ENCODE results near the gene JCAD. TPM values are rescaled to one million over a fixed set of nuclear protein-coding genes. Genes with fewer than 3 reads are reported as not detected.

Gene JCAD
- total RNA-seq, 1 experiment from 2014 or later = 36.7 TPM

- no peak overlapping the region for H3K4me3 ChIP-seq
- H3K36me3 ChIP-seq (ENCODE audit: low read depth) = no peaks in the 10 kb centered on the region
- no peaks in the 10 kb centered on the region for H3K27me3 ChIP-seq (ENCODE audit: insufficient read depth, low read depth)
- no peaks in the 10 kb centered on the region for H3K9me3 ChIP-seq (ENCODE audit: insufficient read depth, low read depth)
- H3K9me2 ChIP-seq (ENCODE audit: insufficient read depth) = no peaks in the 10 kb centered on the region
- no peak overlapping the region for H3K27ac ChIP-seq
- H3F3A ChIP-seq (ENCODE audit: insufficient read depth, low read depth) = no peaks in the 10 kb centered on the region
- ChIA-PET POLR2A (ENCODE audit: unreplicated experiment) (no interaction called here), CTCF (no interaction called here)
- no peaks in the 10 kb centered on the region for H3K4me1 ChIP-seq (replicated peaks; ENCODE audit: insufficient read depth)
- no peaks in the 10 kb centered on the region for H4K20me1 ChIP-seq (ENCODE audit: insufficient read depth)
- H3K4me2 ChIP-seq = no peak overlapping the region
- intact Hi-C loops (cut with micrococcal nuclease; ENCODE audit: unreplicated experiment) = no loop called here
- no peak for DNase-seq
- BruUV-seq (replicated peaks) = no TSS peak
- no peak overlapping the region for H2AFZ ChIP-seq
- TF ChIP-seq EZH2 (IDR thresholded peaks at IDR 0.05; ENCODE audit: low read depth) (no peak), CTCF (conservative IDR thresholded peaks at IDR 0.05) (no peak)
- no peaks in the 10 kb centered on the region for H3K79me2 ChIP-seq (ENCODE audit: low read depth)
These were observed 90.0 kb downstream of the JCAD start for GRCh38 chr10:29969255-29970011.

DNA sequence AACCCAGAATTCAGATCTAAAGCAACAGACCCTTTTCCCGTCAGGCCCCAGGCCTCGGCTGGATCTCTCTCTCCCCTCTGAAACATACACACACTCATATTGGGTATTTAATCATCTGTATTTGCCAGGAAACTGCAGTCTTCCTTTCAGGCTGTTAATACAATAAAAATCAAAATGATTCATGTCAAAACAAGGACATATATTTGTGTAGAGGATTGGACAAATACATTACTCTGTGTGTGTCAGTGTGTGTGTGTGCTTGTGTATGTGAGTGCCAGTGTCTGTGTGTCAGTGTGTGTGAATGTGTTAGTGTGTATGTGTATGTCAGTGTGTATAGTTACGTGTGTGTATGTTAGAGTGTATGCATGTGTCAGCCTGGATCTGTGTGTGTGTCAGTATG is 90.8 kb downstream of the JCAD start:
- Histone ChIP-seq H2AFZ (no peak overlapping the region), H3K9me2 (ENCODE audit: insufficient read depth) (no peaks in the 10 kb centered on the region), H4K20me1 (ENCODE audit: insufficient read depth) (no peaks in the 10 kb centered on the region), H3K4me2 (no peak overlapping the region), H3K27ac (no peak overlapping the region), H3K36me3 (ENCODE audit: low read depth) (no peaks in the 10 kb centered on the region), H3K4me3 (no peak overlapping the region), H3K9me3 (ENCODE audit: insufficient read depth, low read depth) (no peaks in the 10 kb centered on the region), H3K27me3 (ENCODE audit: insufficient read depth, low read depth) (no peaks in the 10 kb centered on the region), H3F3A (ENCODE audit: insufficient read depth, low read depth) (no peaks in the 10 kb centered on the region), H3K79me2 (ENCODE audit: low read depth) (no peaks in the 10 kb centered on the region), H3K4me1 (replicated peaks; ENCODE audit: insufficient read depth) (no peaks in the 10 kb centered on the region)
- DNase-seq = no peak
- BruUV-seq (replicated peaks) = no TSS peak
- TF ChIP-seq EZH2 (IDR thresholded peaks at IDR 0.05; ENCODE audit: low read depth) (no peak), CTCF (conservative IDR thresholded peaks at IDR 0.05) (no peak)
- ChIA-PET POLR2A (ENCODE audit: unreplicated experiment) (no interaction called here), CTCF (no interaction called here)
- intact Hi-C loops (cut with micrococcal nuclease; ENCODE audit: unreplicated experiment) = no loop called here

GRCh38 chr10:29966269-29966668 is 93.1 kb downstream of the JCAD start:
- TF ChIP-seq EZH2 (IDR thresholded peaks at IDR 0.05; ENCODE audit: low read depth) = no peak
- TF ChIP-seq CTCF (conservative IDR thresholded peaks at IDR 0.05) = no peak
- H3K9me3 ChIP-seq (ENCODE audit: insufficient read depth, low read depth) = no peaks in the 10 kb centered on the region
- no peak for DNase-seq
- H3K79me2 ChIP-seq (ENCODE audit: low read depth) = no peaks in the 10 kb centered on the region
- ChIA-PET POLR2A (ENCODE audit: unreplicated experiment) (no interaction called here), CTCF (no interaction called here)
- H3K4me2 ChIP-seq = no peak overlapping the region
- no peak overlapping the region for H2AFZ ChIP-seq
- H4K20me1 ChIP-seq (ENCODE audit: insufficient read depth) = no peaks in the 10 kb centered on the region
- H3K36me3 ChIP-seq (ENCODE audit: low read depth) = no peaks in the 10 kb centered on the region
- no peaks in the 10 kb centered on the region for H3K27me3 ChIP-seq (ENCODE audit: insufficient read depth, low read depth)
- H3K27ac ChIP-seq = no peak overlapping the region
- intact Hi-C loops (cut with micrococcal nuclease; ENCODE audit: unreplicated experiment) = no loop called here
- no peaks in the 10 kb centered on the region for H3F3A ChIP-seq (ENCODE audit: insufficient read depth, low read depth)
- no peaks in the 10 kb centered on the region for H3K4me1 ChIP-seq (replicated peaks; ENCODE audit: insufficient read depth)
- no peaks in the 10 kb centered on the region for H3K9me2 ChIP-seq (ENCODE audit: insufficient read depth)
- no peak overlapping the region for H3K4me3 ChIP-seq
- BruUV-seq (replicated peaks) = no TSS peak

Measured in PC-9 (cell line).